Activated CD4-positive, alpha-beta T cell treated with anti-CD3 and anti-CD28 coated beads, Interleukin-2, amount 10 ng/mL, durations not matched to agents 24 days and 14 days (primary cell): ENCODE measurements around the gene DNAJC11. TPM values are rescaled to one million over a fixed set of nuclear protein-coding genes. Genes with fewer than 3 reads are reported as not detected.
"Not testable (repeated sequence)": the region's sequence is repeated elsewhere in the genome, so short reads cannot be mapped to it uniquely, and the experiment has no call there.

Source experiments
- DNase-seq: peaks from one replicate; pipeline ENCODE4 v3.0.0; 2022
- H3K27ac Mint-ChIP-seq: one replicate; pipeline ENCODE4 v1.8.0; 2022; ENCODE audit warnings: mild to moderate bottlenecking, mixed read lengths
- H3K27me3 Mint-ChIP-seq: one replicate; pipeline ENCODE4 v1.8.0; 2022; ENCODE audit warnings: mixed read lengths
- H3K36me3 Mint-ChIP-seq: one replicate; pipeline ENCODE4 v1.8.0; 2022; ENCODE audit warnings: low read depth, mild to moderate bottlenecking, mixed read lengths
- H3K4me1 Mint-ChIP-seq: one replicate; pipeline ENCODE4 v1.8.0; 2021; ENCODE audit warnings: mixed read lengths
- H3K4me3 Mint-ChIP-seq: one replicate; pipeline ENCODE4 v1.8.0; 2022; ENCODE audit warnings: mild to moderate bottlenecking, moderate library complexity, mixed read lengths
- H3K9me3 Mint-ChIP-seq: one replicate; pipeline ENCODE4 v1.8.0; 2021; ENCODE audit warnings: mixed read lengths
- intact Hi-C: fragments of 100-400 bp; cut with micrococcal nuclease; formaldehyde crosslinking; loops from one replicate; pipeline ENCODE4 v1.15.1; 2023
- total RNA-seq: library from RNA; stranded (reverse); gene quantifications from 2 replicates; pipeline ENCODE4 v1.2.3, GENCODE V29; 2022

Gene DNAJC11
- total RNA-seq, 1 donor from 2014 or later: 87.6 TPM

DNA sequence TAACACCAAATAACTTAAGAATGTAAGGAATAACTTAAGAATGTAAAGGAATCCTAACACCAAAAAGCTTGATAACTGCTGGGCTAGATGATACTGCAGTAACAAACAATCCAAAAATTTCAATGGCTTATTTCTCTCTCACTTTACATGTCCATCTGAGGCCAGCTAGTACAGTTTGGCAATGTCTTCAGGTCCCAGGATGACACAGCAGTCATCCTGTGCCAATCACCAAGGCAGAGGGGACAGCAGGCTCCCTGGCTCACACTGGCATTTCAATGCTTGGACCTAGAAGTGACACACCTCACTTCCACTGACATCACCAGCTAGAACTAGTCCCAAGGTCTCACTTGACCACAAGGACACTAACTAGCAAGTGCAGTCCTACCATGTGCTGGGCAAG is 15.3 kb downstream of the DNAJC11 start:
- intact Hi-C loops: no loop called here
- H3K4me1 Mint-ChIP-seq: peaks cover 8% of the 10 kb centered on the region
- H3K27me3 Mint-ChIP-seq: no peaks in the 10 kb centered on the region
- no peak overlapping the region for H3K4me3 Mint-ChIP-seq
- H3K36me3 Mint-ChIP-seq: no peaks in the 10 kb centered on the region
- H3K27ac Mint-ChIP-seq: no peak overlapping the region
- no peaks in the 10 kb centered on the region for H3K9me3 Mint-ChIP-seq
- DNase-seq: no peak

GRCh38 chr1:6685381-6685780 is 16.2 kb downstream of the DNAJC11 start:
- no peak overlapping the region for H3K4me3 Mint-ChIP-seq
- H3K27ac Mint-ChIP-seq: no peak overlapping the region
- H3K4me1 Mint-ChIP-seq: peaks cover 8% of the 10 kb centered on the region
- H3K27me3 Mint-ChIP-seq: no peaks in the 10 kb centered on the region
- intact Hi-C loops: no loop called here
- no peaks in the 10 kb centered on the region for H3K9me3 Mint-ChIP-seq
- DNase-seq: no peak
- peaks cover 4% of the 10 kb centered on the region for H3K36me3 Mint-ChIP-seq

- Mint-ChIP-seq H3K36me3 (peaks cover 20% of the 10 kb centered on the region), H3K4me3 (no peak overlapping the region), H3K27me3 (no peaks in the 10 kb centered on the region), H3K9me3 (no peaks in the 10 kb centered on the region), H3K4me1 (peaks cover under 1% of the 10 kb centered on the region), H3K27ac (no peak overlapping the region)
- intact Hi-C loops: no loop called here
- DNase-seq: no peak
Measured at GRCh38 chr1:6683434-6683833, 18.2 kb downstream of the DNAJC11 start.

DNA sequence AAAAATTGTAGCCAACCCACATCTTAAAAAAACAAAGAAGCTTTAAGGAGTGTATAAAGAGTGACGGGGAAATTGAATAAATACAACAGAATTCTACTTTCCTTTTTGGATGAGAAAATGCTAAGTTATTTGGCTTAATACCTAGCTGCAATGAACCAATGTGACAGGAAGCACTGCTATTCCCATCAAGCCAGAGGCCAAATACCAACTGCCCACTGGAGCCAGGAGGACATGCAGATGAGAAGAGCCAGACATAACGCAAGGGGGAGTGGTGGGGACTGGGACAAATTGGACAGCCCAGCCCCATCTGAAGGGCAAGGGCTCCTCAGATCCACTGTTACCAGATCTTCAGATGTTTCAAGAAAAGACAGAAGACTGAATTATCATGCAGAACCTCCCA is 25.7 kb downstream of the DNAJC11 start:
- no peak overlapping the region for H3K4me3 Mint-ChIP-seq
- no peaks in the 10 kb centered on the region for H3K27me3 Mint-ChIP-seq
- H3K27ac Mint-ChIP-seq: no peak overlapping the region
- no peaks in the 10 kb centered on the region for H3K9me3 Mint-ChIP-seq
- no peaks in the 10 kb centered on the region for H3K4me1 Mint-ChIP-seq
- H3K36me3 Mint-ChIP-seq: peaks cover 44% of the 10 kb centered on the region
- DNase-seq: no peak
- intact Hi-C loops: no loop called here

- H3K4me1 Mint-ChIP-seq: no peaks in the 10 kb centered on the region
- intact Hi-C loops: no loop called here
- H3K36me3 Mint-ChIP-seq: peaks cover 40% of the 10 kb centered on the region
- no peaks in the 10 kb centered on the region for H3K27me3 Mint-ChIP-seq
- no peak for DNase-seq
- no peak overlapping the region for H3K27ac Mint-ChIP-seq
- no peak overlapping the region for H3K4me3 Mint-ChIP-seq
- no peaks in the 10 kb centered on the region for H3K9me3 Mint-ChIP-seq
Measured at GRCh38 chr1:6674771-6675170, 26.8 kb downstream of the DNAJC11 start.

GRCh38 chr1:6673816-6674398 is 27.7 kb downstream of the DNAJC11 start:
- H3K36me3 Mint-ChIP-seq: peaks cover 31% of the 10 kb centered on the region
- H3K27ac Mint-ChIP-seq: no peak overlapping the region
- H3K9me3 Mint-ChIP-seq: no peaks in the 10 kb centered on the region
- no peak overlapping the region for H3K4me3 Mint-ChIP-seq
- DNase-seq: no peak
- H3K27me3 Mint-ChIP-seq: no peaks in the 10 kb centered on the region
- intact Hi-C loops: no loop called here
- H3K4me1 Mint-ChIP-seq: no peaks in the 10 kb centered on the region

GRCh38 chr1:6672558-6672957 is 29.1 kb downstream of the DNAJC11 start:
- Mint-ChIP-seq H3K27ac (no peak overlapping the region), H3K36me3 (peaks cover 23% of the 10 kb centered on the region), H3K4me3 (no peak overlapping the region), H3K9me3 (no peaks in the 10 kb centered on the region), H3K4me1 (no peaks in the 10 kb centered on the region), H3K27me3 (no peaks in the 10 kb centered on the region)
- DNase-seq: no peak
- intact Hi-C loops: no loop called here

DNA sequence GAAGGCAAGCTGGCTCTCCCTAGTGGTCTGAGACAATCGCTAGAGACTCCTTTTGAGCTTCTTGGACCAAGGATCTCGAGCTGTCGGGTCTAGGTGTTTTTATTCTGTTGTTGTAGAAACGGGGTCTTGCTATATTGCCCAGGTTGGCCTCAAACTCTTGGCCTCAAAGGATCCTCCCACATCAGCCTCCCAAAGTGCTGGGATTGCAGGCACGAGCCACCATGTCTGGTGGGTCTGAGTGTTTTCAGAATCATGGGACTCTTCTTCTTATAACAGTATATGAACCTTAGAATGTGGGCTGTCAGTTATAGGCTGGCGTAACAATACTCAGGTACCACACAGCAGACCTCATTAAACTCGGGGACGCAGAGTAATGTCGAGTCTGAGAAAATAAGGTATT is 33.1 kb downstream of the DNAJC11 start:
- peaks cover 16% of the 10 kb centered on the region for H3K36me3 Mint-ChIP-seq
- no peaks in the 10 kb centered on the region for H3K27me3 Mint-ChIP-seq
- DNase-seq: no peak
- no peaks in the 10 kb centered on the region for H3K9me3 Mint-ChIP-seq
- H3K27ac Mint-ChIP-seq: no peak overlapping the region
- intact Hi-C loops: no loop called here
- no peak overlapping the region for H3K4me3 Mint-ChIP-seq
- H3K4me1 Mint-ChIP-seq: no peaks in the 10 kb centered on the region

DNA sequence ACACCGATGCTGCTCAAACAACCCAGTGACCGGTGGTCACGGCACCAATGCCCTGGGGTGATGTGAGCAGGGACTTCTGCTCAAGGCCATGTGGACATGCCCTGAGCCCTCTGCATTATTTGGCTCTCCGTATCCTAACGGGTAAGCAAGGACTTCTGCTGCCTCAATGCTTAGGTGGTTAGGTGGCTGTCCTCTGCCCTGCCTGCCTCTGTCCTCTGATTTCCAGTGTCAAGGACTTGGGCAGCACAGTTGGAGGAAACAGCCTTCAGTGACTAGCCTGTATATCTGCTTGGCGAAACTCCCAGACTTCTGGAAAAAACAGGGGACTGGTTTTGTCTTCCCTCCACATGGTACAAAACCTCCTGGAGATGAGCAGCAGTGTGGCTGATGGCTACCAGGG is 34.5 kb downstream of the DNAJC11 start:
- Mint-ChIP-seq H3K9me3 (no peaks in the 10 kb centered on the region), H3K27ac (no peak overlapping the region), H3K4me1 (no peaks in the 10 kb centered on the region), H3K4me3 (no peak overlapping the region), H3K27me3 (no peaks in the 10 kb centered on the region), H3K36me3 (peaks cover 14% of the 10 kb centered on the region)
- intact Hi-C loops: no loop called here
- no peak for DNase-seq

DNA sequence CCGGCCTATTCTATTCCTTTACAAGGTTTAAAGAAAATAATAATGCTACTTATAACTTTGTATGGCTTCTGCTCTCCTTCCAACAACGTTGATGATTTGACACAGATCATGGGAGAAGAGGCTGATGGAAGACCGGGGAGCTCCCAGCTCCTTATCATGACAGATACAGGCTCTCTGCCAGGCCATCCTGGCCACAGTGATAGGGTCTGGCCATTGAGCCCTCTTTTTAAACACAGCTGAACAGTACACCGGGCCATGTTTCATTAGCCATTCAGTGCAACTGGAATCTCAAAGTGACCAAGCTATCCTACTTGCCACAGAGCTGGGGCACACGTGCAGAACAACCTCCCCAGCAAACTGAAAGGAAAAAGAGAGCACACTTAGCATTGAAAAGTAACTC is 34.9 kb downstream of the DNAJC11 start:
- no peaks in the 10 kb centered on the region for H3K9me3 Mint-ChIP-seq
- H3K4me3 Mint-ChIP-seq: no peak overlapping the region
- H3K27me3 Mint-ChIP-seq: no peaks in the 10 kb centered on the region
- peaks cover 14% of the 10 kb centered on the region for H3K36me3 Mint-ChIP-seq
- no peak for DNase-seq
- H3K27ac Mint-ChIP-seq: no peak overlapping the region
- intact Hi-C loops: no loop called here
- H3K4me1 Mint-ChIP-seq: no peaks in the 10 kb centered on the region

DNA sequence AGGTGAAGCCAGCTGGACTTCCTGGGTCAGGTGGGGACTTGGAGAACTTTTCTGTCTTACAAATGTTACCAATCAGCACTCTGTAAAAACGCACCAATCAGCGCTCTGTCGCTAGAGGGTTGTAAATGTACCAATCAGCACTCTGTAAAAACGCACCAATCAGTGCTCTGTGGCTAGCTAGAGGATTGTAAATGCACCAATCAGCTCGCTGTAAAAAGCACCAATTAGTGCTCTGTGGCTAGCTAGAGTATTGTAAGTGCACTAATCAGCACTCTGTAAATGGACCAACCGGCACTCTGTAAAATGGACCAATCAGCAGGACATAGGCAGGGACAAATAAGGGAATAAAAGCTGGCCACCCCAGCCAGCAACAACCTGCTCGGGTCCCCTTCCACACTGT is 39.1 kb downstream of the DNAJC11 start:
- H3K27me3 Mint-ChIP-seq, H3K36me3 Mint-ChIP-seq, intact Hi-C loops, H3K27ac Mint-ChIP-seq, H3K4me3 Mint-ChIP-seq, DNase-seq, H3K9me3 Mint-ChIP-seq, H3K4me1 Mint-ChIP-seq: not testable (repeated sequence)

- no peaks in the 10 kb centered on the region for H3K9me3 Mint-ChIP-seq
- intact Hi-C loops: no loop called here
- no peaks in the 10 kb centered on the region for H3K27me3 Mint-ChIP-seq
- peaks cover 4% of the 10 kb centered on the region for H3K4me1 Mint-ChIP-seq
- H3K4me3 Mint-ChIP-seq: no peak overlapping the region
- peaks cover under 1% of the 10 kb centered on the region for H3K36me3 Mint-ChIP-seq
- DNase-seq: no peak
- H3K27ac Mint-ChIP-seq: no peak overlapping the region
Measured at GRCh38 chr1:6660415-6661049, 41.1 kb downstream of the DNAJC11 start.

DNA sequence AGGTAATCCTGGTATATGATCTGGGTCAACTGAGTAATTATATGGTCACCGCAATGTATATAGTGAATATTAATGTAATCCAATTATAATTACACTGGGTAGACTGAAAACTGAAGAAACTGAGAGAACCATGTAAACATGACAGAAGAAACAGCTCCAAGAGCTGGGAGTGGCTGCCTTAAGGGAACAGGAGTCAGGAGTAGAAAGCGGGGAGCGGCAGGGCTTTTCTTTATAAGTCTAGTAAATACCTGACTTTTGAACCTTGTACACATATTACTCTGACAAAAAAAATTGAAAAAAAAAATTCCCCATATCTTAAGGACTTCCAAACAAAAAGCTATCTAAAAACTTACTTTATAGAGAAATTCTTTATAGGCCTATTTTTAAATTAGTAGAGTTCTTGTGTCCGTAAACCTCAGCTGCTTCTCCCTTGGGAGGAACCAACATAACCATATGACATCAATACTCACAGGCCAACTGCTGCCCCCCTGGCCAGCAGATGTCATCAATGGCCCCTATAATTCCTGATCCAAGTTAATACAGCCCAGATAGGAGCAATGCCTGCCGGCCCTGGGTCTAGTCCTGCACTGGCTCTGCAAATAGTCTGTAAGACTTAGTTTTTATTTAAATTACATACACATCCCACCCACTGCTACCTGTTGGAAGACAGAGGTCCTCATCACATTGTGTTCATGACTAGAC is 43.1 kb downstream of the DNAJC11 start:
- no peak for DNase-seq
- H3K9me3 Mint-ChIP-seq: no peaks in the 10 kb centered on the region
- peaks cover 4% of the 10 kb centered on the region for H3K4me1 Mint-ChIP-seq
- peaks cover 2% of the 10 kb centered on the region for H3K36me3 Mint-ChIP-seq
- no peaks in the 10 kb centered on the region for H3K27me3 Mint-ChIP-seq
- H3K27ac Mint-ChIP-seq: no peak overlapping the region
- H3K4me3 Mint-ChIP-seq: no peak overlapping the region
- intact Hi-C loops: no loop called here

- Mint-ChIP-seq H3K9me3 (no peaks in the 10 kb centered on the region), H3K4me3 (no peak overlapping the region), H3K4me1 (peaks cover 4% of the 10 kb centered on the region), H3K27me3 (no peaks in the 10 kb centered on the region), H3K27ac (no peak overlapping the region), H3K36me3 (peaks cover 7% of the 10 kb centered on the region)
- intact Hi-C loops: no loop called here
- no peak for DNase-seq
Measured at GRCh38 chr1:6657138-6657537, 44.5 kb downstream of the DNAJC11 start.
